Right cardiac atrium (tissue), 5 donors: ENCODE measurements around the gene CLEC16A. TPM values are rescaled to one million over a fixed set of nuclear protein-coding genes. Genes with fewer than 3 reads are reported as not detected.

Experiments
- ATAC-seq, 2 donors: fragments of 200-7000 bp; cut with Tn5 transposase; one replicate each; pipeline versions ENCODE4 v1.8.0 to v1.9.1; 2020; ENCODE audit warnings: moderate library complexity in 2 of 2, mild to moderate bottlenecking in 1 of 2
- DNase-seq, 3 donors: peaks; one replicate each; pipeline ENCODE4 v3.0.0-alpha.2; 2020
- H3K27ac ChIP-seq: one replicate; pipeline ENCODE4 v1.5.1; 2013; ENCODE audit warnings: mild to moderate bottlenecking, low read length, control low read depth, moderate library complexity
- H3K27me3 ChIP-seq: one replicate; pipeline ENCODE4 v1.6.1; 2013; ENCODE audit not compliant: control insufficient read depth, insufficient read depth
- H3K4me1 ChIP-seq: one replicate; pipeline ENCODE4 v1.6.1; 2013; ENCODE audit warnings: low read length; ENCODE audit not compliant: control insufficient read depth, insufficient read depth
- H3K4me3 ChIP-seq: one replicate; pipeline ENCODE4 v1.5.1; 2013; ENCODE audit warnings: low read length, control low read depth
- H3K9me3 ChIP-seq: one replicate; pipeline ENCODE4 v1.6.1; 2013; ENCODE audit warnings: low read length; ENCODE audit not compliant: control insufficient read depth
- WGBS: extraction: QIAGEN DNeasy Blood & Tissue Kit; methylation state at CpG from one replicate; pipeline ENCODE4 v1.1.7; 2013; 5-methylcytosine and 5-hydroxymethylcytosine counted together
- intact Hi-C, 4 donors: fragments of 100-400 bp; cut with DNase I; formaldehyde crosslinking; loops; one replicate each; pipeline versions ENCODE4 v1.11.0 to v1.14.0; 2022 to 2023
- polyA plus RNA-seq: library from polyadenylated mRNA; stranded (reverse); fragments of 200-250 nt; gene quantifications from one replicate; pipeline ENCODE4 v1.2.3, GENCODE V29; 2013
- total RNA-seq, 4 donors: library from RNA; stranded (reverse); fragmentation: NEBNext Ultra II Directional; extraction: Animal tissue kit (Norgen Biotek cat#: 25700); gene quantifications; one replicate each; pipeline ENCODE4 v1.2.1, GENCODE V29; 2021
- donor health status: healthy with polysubstance abuse.
- donor health status: DM: no; HTN: yes; CAD: no.
- donor health status: DM: no; HTN: no; CAD: no.
- donor health status: DM: no; HTN: yes; CAD: no; lungs with severe emphysema.
- donor health status: DM: yes; HTN: yes; CAD: no.

CLEC16A gene
- total and polyA plus RNA-seq, 5 donors, result 14.9 to 31.5 (median 29.2) TPM

DNA sequence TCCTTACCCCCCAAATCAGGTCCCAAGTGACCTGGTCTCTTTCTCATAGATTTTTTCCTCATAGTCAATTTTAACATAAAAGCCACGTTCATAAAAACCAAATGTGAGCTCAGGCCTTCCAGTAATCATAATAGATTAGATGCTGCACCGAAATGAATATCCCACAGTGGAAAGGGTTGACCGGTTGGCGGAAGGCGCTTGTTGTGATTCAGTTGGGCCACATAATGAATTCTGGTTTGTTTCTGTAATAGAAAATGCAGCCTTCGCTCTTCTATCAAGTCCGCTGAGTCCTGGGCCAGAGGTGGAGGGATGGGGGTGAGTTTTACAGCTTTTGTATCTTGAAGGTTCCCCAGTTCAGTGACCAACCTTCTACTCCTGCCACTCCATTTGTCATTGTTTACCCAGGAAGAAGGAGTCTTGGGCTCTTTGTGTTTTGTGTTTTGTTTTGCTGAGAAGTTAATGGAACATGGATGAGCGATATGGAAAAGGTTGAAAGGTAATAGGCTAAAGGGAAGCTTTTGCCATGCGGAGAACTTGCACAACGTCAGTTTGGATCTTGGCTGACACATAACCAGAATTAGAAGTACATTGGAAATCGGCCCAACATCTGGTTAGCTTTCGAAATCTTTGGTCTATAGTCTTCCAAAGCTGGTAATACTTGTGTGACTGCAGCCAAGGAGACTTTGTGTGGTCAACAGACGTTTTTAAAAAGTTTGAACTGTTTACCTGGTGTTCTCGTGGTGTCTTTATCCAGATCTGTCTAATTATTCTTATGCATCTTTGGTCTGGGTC lies 89.5 kb downstream of the CLEC16A start:
- ATAC-seq, result peak; percentile 29 to 33
- H3K4me3 ChIP-seq, result no peak overlapping the region
- H3K9me3 ChIP-seq, result no peaks in the 10 kb centered on the region
- intact Hi-C loops, result no loop called here
- H3K27me3 ChIP-seq, result no peaks in the 10 kb centered on the region
- peak overlapping the region; percentile 27 for H3K27ac ChIP-seq
- DNase-seq, result no peak
- 72% methylated on average over 14 of the region's 14 CpGs for WGBS
- H3K4me1 ChIP-seq, result peaks cover 13% of the 10 kb centered on the region

DNA sequence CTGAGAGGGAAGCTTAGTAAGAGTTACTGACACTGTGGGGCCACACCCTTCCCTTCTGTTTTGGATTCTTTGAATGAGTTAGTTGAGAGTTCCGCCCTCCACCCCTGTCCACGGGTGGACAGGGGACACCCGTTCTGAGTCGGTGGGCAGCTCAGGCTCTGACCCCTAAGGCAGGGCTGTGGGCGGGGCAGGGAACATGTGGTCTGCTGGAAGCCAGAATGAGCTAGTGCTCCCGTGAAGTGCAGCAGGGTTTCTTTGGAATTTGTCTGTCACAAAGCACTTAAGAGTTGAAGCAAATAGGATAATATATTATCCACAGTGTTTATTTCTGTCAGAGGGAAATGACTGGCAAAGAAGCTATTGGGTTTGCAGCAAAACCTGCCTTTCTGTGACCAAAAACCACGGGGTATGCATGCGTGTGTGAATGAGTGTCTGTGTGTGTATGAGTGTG lies 90.1 kb downstream of the CLEC16A start:
- H3K27ac ChIP-seq, result no peak overlapping the region
- WGBS, result 62% methylated on average over 8 of the region's 8 CpGs

DNA sequence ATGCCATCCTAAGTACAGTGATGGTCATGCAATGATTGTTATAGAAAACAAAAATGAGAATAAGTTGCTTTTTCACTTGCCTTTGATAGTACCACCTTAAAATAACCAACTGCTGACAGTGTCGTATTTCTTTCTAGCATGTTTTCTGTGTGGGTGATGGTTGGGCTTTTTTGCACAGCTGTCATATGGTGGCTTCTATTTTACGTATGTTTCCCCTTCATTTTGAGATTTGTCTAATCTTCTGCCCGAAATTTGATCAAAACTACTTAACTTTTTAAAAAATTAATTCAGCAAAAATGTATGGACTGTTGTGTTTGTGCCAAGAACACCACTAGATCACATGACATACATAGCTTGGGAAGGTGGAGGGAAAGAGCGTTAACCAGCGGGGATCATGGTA lies 90.7 kb downstream of the CLEC16A start:
- ATAC-seq (no peak), DNase-seq (no peak)
- no peak overlapping the region for H3K4me3 ChIP-seq
- WGBS, result 96% methylated on average over 5 of the region's 5 CpGs
- peaks cover 13% of the 10 kb centered on the region for H3K4me1 ChIP-seq
- H3K27me3 ChIP-seq, result no peaks in the 10 kb centered on the region
- intact Hi-C loops, result no loop called here
- no peaks in the 10 kb centered on the region for H3K9me3 ChIP-seq
- H3K27ac ChIP-seq, result no peak overlapping the region

More for the DNA sequence above, 90.1 kb downstream of the CLEC16A start:
- Histone ChIP-seq H3K4me3 (no peak overlapping the region), H3K4me1 (peaks cover 13% of the 10 kb centered on the region), H3K27me3 (no peaks in the 10 kb centered on the region), H3K9me3 (no peaks in the 10 kb centered on the region)
- peak in 1 of 3 donors; percentile 74 for DNase-seq
- intact Hi-C loops, result no loop called here
- peak; percentile 3 to 23 for ATAC-seq

DNA sequence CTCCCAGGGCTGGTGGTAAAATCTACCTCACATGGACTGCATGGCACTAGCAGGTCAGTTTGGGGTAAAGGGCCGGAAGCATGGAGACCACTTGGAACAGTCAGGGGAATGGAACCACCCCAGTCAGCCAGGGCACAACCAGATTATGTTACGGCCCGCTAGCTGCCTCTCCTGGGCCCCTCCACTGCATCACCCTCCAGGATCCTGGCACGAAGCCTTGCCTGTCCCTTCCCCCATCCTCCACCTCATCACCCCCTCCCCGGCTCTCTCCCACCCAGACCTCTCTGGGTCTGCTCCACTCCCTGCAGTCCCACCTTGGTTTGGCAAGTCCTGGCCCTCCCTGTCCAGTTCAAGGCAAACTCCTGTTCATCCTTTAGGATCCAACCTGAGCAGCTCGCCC lies 91.7 kb downstream of the CLEC16A start:
- peaks cover 13% of the 10 kb centered on the region for H3K4me1 ChIP-seq
- no peak for ATAC-seq
- no peak overlapping the region for H3K4me3 ChIP-seq
- intact Hi-C loops, result no loop called here
- H3K27me3 ChIP-seq, result no peaks in the 10 kb centered on the region
- H3K27ac ChIP-seq, result no peak overlapping the region
- no peak for DNase-seq
- WGBS, result 97% methylated on average over 6 of the region's 6 CpGs
- H3K9me3 ChIP-seq, result no peaks in the 10 kb centered on the region

DNA sequence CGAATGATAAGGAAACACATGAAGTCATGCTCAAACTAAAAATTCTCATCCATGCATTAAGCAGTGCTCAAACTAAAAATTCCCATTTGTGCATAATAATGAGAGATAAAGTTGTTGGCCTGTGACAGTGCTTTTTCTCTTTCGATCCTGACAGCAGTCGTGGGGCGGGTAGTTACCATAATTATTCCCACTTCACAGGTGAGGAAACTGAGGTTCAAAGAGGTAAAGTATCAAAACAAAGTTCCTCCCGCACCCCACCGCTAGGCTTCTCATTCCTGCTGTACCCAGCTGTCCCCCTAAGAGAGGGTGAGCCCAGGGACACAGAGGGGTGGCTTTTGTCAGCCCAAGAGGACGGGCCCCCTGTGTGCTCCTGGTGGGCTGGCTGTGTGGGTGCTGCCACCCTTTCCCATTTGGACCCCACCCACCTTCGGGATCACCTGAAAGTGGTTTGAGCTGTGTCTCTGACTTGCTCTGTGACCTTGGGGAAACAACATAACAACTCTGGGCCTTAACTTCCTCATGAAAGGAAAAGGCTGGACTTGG lies 92.6 kb downstream of the CLEC16A start:
- H3K4me1 ChIP-seq, result peaks cover 13% of the 10 kb centered on the region
- no peak for ATAC-seq
- DNase-seq, result no peak
- intact Hi-C loops, result no loop called here
- no peaks in the 10 kb centered on the region for H3K9me3 ChIP-seq
- no peak overlapping the region for H3K4me3 ChIP-seq
- H3K27ac ChIP-seq, result no peak overlapping the region
- 93% methylated on average over 8 of the region's 8 CpGs for WGBS
- no peaks in the 10 kb centered on the region for H3K27me3 ChIP-seq

DNA sequence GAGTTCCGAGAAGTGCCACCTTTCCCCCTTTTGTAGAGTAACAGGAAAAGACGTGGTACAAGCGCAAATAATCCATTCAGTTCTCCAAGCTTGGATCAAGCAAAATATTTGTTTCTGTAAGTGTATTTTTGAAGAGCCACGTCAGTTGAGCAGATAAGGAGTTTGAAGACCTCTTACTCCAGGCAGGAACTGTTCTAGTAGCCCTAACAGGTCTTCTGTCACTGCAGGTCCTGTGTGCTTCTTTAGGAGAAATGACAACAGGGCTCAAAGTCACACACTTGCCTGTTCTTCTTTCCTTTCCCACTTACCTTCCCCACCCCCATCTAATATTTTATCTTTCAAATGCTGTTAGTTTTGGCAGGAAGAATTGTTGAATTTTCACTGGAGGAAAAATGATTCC lies 93.9 kb downstream of the CLEC16A start:
- no peak for DNase-seq
- 81% methylated on average over 4 of the region's 4 CpGs for WGBS

DNA sequence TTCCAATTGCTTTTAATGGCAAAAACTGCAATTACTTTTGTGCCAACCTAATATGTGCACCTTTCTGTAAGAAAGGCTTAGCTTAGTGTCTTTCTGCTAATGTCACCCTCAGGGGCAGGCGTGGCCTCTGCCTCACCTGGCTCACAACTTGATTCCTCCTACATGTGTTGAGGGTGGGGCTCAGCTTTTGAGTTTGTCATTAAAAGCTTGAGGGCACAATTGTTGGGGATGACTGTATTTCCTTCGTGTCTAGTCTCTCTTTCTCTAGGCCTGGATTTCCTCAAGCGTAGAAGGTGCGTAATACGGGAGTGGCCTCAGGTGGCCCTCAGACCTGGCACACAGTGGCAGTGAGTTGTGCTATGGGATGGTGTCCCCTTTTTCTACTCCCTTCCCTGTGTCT lies 94.4 kb downstream of the CLEC16A start:
- no peak for DNase-seq
- Histone ChIP-seq H3K27ac (no peak overlapping the region), H3K9me3 (no peaks in the 10 kb centered on the region), H3K27me3 (no peaks in the 10 kb centered on the region), H3K4me3 (no peak overlapping the region), H3K4me1 (peaks cover 4% of the 10 kb centered on the region)
- 95% methylated on average over 5 of the region's 5 CpGs for WGBS
- ATAC-seq, result no peak
- intact Hi-C loops, result no loop called here

More for the DNA sequence above, 93.9 kb downstream of the CLEC16A start:
- no peaks in the 10 kb centered on the region for H3K9me3 ChIP-seq
- no peak for ATAC-seq
- peaks cover 6% of the 10 kb centered on the region for H3K4me1 ChIP-seq
- H3K4me3 ChIP-seq, result no peak overlapping the region
- H3K27me3 ChIP-seq, result no peaks in the 10 kb centered on the region
- no peak overlapping the region for H3K27ac ChIP-seq
- intact Hi-C loops, result no loop called here

DNA sequence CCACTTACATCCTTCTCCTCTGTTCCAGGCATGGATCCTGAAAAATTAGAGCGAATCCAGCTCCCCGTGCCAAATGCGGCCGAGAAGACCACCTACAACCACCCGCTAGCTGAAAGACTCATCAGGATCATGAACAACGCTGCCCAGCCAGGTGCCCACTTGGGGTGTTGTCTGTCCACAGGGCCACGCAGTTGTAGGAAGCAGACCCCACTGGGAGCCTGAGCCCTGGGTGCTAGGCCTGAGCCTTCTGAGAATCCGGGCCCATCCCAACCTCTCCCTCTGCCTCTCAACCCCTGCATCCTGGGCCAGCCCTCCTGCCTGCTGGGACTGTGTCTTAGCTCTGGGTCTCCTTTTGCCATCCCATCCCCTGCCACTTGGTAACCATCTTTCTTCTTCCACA lies 95.4 kb downstream of the CLEC16A start:
- no peak overlapping the region for H3K27ac ChIP-seq
- H3K4me1 ChIP-seq, result peaks cover 3% of the 10 kb centered on the region

DNA sequence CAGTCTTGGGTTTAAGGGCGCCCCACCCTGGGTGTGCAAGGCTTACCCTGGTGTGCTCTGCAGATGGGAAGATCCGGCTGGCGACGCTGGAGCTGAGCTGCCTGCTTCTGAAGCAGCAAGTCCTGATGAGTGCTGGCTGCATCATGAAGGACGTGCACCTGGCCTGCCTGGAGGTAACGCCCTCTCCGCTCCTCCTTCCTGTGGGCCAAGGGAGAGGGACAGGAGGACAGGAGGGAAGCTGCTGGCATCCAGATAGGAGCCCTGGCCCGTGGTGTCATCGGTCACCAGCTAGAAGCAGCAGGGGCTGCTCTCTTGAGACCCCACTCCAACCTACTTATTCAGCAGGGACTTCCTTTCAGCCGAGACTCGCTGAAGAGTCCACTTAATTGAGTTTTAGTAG lies 97.8 kb downstream of the CLEC16A start:
- WGBS, result 95% methylated on average over 11 of the region's 11 CpGs
- DNase-seq (no peak), ATAC-seq (no peak)
- intact Hi-C loops, result no loop called here
- H3K27me3 ChIP-seq, result no peaks in the 10 kb centered on the region
- no peaks in the 10 kb centered on the region for H3K4me1 ChIP-seq
- no peak overlapping the region for H3K4me3 ChIP-seq
- no peak overlapping the region for H3K27ac ChIP-seq
- no peaks in the 10 kb centered on the region for H3K9me3 ChIP-seq

More for the DNA sequence above, 95.4 kb downstream of the CLEC16A start:
- DNase-seq, result no peak
- Histone ChIP-seq H3K4me3 (no peak overlapping the region), H3K9me3 (no peaks in the 10 kb centered on the region), H3K27me3 (no peaks in the 10 kb centered on the region)
- ATAC-seq, result no peak
- intact Hi-C loops, result no loop called here
- 97% methylated on average over 8 of the region's 8 CpGs for WGBS

DNA sequence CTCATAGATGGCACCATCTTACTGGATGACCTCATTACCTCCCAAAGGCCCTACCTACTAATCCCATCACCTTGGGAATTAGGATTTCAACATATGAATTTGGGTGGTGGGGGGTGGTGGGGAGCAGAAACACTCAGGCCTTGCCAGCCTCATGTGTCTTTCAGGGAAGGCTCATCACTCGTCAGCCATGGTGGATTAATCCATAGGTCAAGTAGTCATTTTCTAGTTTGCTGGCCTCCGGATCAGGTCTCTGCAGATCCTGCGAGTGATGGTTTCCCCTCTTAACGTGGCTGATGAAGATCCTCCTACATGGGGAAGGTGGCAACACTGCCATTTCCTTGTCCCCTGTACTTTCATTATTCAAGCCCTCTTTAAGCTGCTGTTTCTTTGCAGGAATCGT lies 101.1 kb downstream of the CLEC16A start:
- no peak for DNase-seq
- WGBS, result 90% methylated on average over 5 of the region's 5 CpGs
- no peak overlapping the region for H3K27ac ChIP-seq
- intact Hi-C loops, result no loop called here
- H3K4me1 ChIP-seq, result no peaks in the 10 kb centered on the region
- no peak for ATAC-seq
- H3K9me3 ChIP-seq, result no peaks in the 10 kb centered on the region
- no peak overlapping the region for H3K4me3 ChIP-seq
- H3K27me3 ChIP-seq, result no peaks in the 10 kb centered on the region

DNA sequence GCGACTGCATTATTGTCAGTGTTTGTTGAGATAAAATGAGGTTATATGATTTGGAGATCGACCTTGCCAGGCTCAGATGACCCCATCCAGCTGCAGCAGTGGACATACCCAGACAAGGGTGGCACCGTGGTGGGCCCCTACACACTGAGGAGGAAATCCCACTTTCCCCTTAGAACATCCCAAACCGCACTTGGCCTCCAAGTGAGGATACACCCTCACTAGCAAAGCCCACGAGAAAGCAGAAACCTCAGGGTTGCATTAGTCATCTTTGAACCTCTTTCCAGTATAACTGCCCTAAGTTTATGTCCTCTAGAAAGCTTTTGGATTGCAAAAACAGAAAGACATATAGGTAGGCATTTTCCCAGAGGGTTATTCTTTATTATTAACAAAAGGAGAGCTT lies 101.5 kb downstream of the CLEC16A start:
- intact Hi-C loops, result no loop called here
- WGBS, result 78% methylated on average over 5 of the region's 5 CpGs
- H3K4me1 ChIP-seq, result no peaks in the 10 kb centered on the region
- H3K27me3 ChIP-seq, result no peaks in the 10 kb centered on the region
- no peaks in the 10 kb centered on the region for H3K9me3 ChIP-seq
- ATAC-seq (peak in 1 of 2 donors; percentile 34), DNase-seq (no peak)
- H3K27ac ChIP-seq, result no peak overlapping the region
- H3K4me3 ChIP-seq, result no peak overlapping the region
